ENCODE measurements around the gene ITGAL. TPM values are rescaled to one million over a fixed set of nuclear protein-coding genes. Genes with fewer than 3 reads are reported as not detected.

The ITGAL gene
- total and polyA plus RNA-seq, 2 experiments from 2014 or later: 0.95 to 3.4 TPM

DNA sequence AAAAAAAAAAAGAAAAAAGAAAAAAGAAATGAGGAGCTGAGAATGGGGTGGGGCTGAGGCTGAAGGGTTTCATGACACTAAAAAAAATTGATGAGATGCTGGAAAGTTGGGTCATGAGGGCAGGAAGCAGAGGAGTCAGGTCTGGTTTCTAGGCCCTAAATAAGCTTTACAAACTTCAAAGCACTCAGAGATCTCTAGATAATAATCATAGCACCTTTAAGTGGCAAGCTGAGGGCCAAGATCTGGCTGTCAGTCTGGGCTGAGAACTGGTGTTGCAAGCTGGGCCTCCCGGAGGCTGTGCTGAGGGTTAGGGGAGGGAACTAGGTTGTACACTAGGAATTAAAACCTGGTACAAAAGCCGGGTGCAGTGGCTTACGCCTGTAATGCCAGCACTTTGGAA lies 79.2 kb downstream of the ITGAL start:
- Histone ChIP-seq H2AFZ (no peak overlapping the region), H3K9me2 (replicated peaks; ENCODE audit: insufficient read depth) (no peaks in the 10 kb centered on the region), H3K9me3 (ENCODE audit: low read depth) (no peaks in the 10 kb centered on the region), H3K4me2 (no peak overlapping the region), H3K4me1 (ENCODE audit: insufficient read depth) (peaks cover 30% of the 10 kb centered on the region), H3K27ac (peak overlapping the region; percentile 67), H4K20me1 (ENCODE audit: insufficient read depth, poor library complexity, severe bottlenecking) (no peaks in the 10 kb centered on the region), H3K79me2 (peaks cover 53% of the 10 kb centered on the region), H3K27me3 (no peaks in the 10 kb centered on the region), H3K4me3 (no peak overlapping the region), H3K36me3 (replicated peaks; ENCODE audit: insufficient read depth, low read depth) (no peaks in the 10 kb centered on the region)
- DNase-seq (ENCODE audit: low spot score): no peak
- 41% methylated on average over 3 of the region's 3 CpGs for WGBS (ENCODE audit: low lambda C conversion rate, missing lambda C conversion rate)
- TF ChIP-seq CTCF (IDR thresholded peaks at IDR 0.05; ENCODE audit: poor library complexity) (no peak), EZH2phosphoT487 (IDR thresholded peaks at IDR 0.05; ENCODE audit: low read depth, severe bottlenecking, unreplicated experiment) (no peak)

GRCh38 chr16:30552956-30553355 lies 80.4 kb downstream of the ITGAL start:
- Histone ChIP-seq H3K36me3 (replicated peaks; ENCODE audit: insufficient read depth, low read depth) (no peaks in the 10 kb centered on the region), H2AFZ (no peak overlapping the region), H3K4me3 (no peak overlapping the region), H3K4me2 (no peak overlapping the region), H3K79me2 (peaks cover 62% of the 10 kb centered on the region), H3K9me2 (replicated peaks; ENCODE audit: insufficient read depth) (no peaks in the 10 kb centered on the region), H3K4me1 (ENCODE audit: insufficient read depth) (peaks cover 34% of the 10 kb centered on the region), H4K20me1 (ENCODE audit: insufficient read depth, poor library complexity, severe bottlenecking) (no peaks in the 10 kb centered on the region), H3K9me3 (ENCODE audit: low read depth) (no peaks in the 10 kb centered on the region), H3K27ac (no peak overlapping the region), H3K27me3 (no peaks in the 10 kb centered on the region)
- 96% methylated on average over 4 of the region's 4 CpGs for WGBS (ENCODE audit: low lambda C conversion rate, missing lambda C conversion rate)
- no peak for DNase-seq (ENCODE audit: low spot score)
- no peak for TF ChIP-seq EZH2 (IDR thresholded peaks at IDR 0.05; ENCODE audit: borderline replicate concordance)
- TF ChIP-seq CTCF (IDR thresholded peaks at IDR 0.05; ENCODE audit: poor library complexity): no peak
- TF ChIP-seq EZH2phosphoT487 (IDR thresholded peaks at IDR 0.05; ENCODE audit: low read depth, severe bottlenecking, unreplicated experiment): no peak

DNA sequence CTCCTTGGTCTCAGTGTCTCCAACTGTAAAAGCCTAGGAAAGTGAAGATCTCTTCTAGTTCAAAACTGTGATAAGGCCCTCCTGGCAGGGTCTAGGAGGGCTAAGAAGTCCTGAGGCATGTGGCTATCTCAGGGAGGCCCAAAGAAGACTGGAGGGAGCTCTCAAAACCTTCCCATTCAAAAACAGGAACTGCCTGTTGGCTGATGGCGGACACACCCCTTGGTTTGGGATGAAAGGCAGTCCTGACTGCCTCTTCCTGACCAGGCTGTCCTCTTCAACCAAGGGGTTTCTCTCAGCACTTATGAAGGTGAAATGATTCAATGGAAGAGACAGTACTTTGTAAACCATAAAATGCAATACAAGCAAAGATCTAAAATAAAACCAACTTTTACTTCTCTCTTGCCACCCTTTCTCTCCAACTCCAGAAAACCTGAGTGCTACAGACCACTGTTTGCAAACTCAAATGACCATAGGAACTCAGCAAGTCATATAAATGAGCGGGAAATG lies 80.9 kb downstream of the ITGAL start:
- H4K20me1 ChIP-seq (ENCODE audit: insufficient read depth, poor library complexity, severe bottlenecking): no peaks in the 10 kb centered on the region
- no peak for DNase-seq (ENCODE audit: low spot score)
- peaks cover 62% of the 10 kb centered on the region for H3K79me2 ChIP-seq
- H3K27me3 ChIP-seq: no peaks in the 10 kb centered on the region
- H3K36me3 ChIP-seq (replicated peaks; ENCODE audit: insufficient read depth, low read depth): no peaks in the 10 kb centered on the region
- no peak overlapping the region for H3K4me2 ChIP-seq
- H3K9me3 ChIP-seq (ENCODE audit: low read depth): no peaks in the 10 kb centered on the region
- no peak overlapping the region for H2AFZ ChIP-seq
- H3K9me2 ChIP-seq (replicated peaks; ENCODE audit: insufficient read depth): no peaks in the 10 kb centered on the region
- peak overlapping the region; percentile 20 for H3K27ac ChIP-seq
- 98% methylated on average over 2 of the region's 2 CpGs for WGBS (ENCODE audit: low lambda C conversion rate, missing lambda C conversion rate)
- peaks cover 31% of the 10 kb centered on the region for H3K4me1 ChIP-seq (ENCODE audit: insufficient read depth)
- H3K4me3 ChIP-seq: no peak overlapping the region
- TF ChIP-seq CTCF (IDR thresholded peaks at IDR 0.05; ENCODE audit: poor library complexity): no peak
- no peak for TF ChIP-seq EZH2 (IDR thresholded peaks at IDR 0.05; ENCODE audit: borderline replicate concordance)
- no peak for TF ChIP-seq EZH2phosphoT487 (IDR thresholded peaks at IDR 0.05; ENCODE audit: low read depth, severe bottlenecking, unreplicated experiment)

Data from hepatocyte (in vitro differentiated cells).